Smooth muscle cell (in vitro differentiated cells): ENCODE results near the gene NADSYN1. TPM values are rescaled to one million over a fixed set of nuclear protein-coding genes. Genes with fewer than 3 reads are reported as not detected.

Source experiments
- DNase-seq: peaks from one replicate; lab custom pipeline; 2025; ENCODE audit not compliant: unreplicated experiment; lab: John Stamatoyannopoulos, UW
- H2AFZ ChIP-seq: fragments of 200-600 bp; sonication (generic); 2 replicates; pipeline ENCODE4 v1.6.0; 2016; ENCODE audit warnings: antibody characterized with exemption, low read depth, mild to moderate bottlenecking
- H3F3A ChIP-seq: fragments of 200-600 bp; sonication (generic); 2 replicates; pipeline ENCODE4 v1.6.0; 2017; ENCODE audit warnings: antibody characterized with exemption, low read depth
- H3K27ac ChIP-seq: fragments of 200-600 bp; sonication (generic); 2 replicates; pipeline ENCODE4 v1.5.1; 2016; ENCODE audit warnings: low read depth, mild to moderate bottlenecking
- H3K27me3 ChIP-seq: fragments of 200-600 bp; sonication (generic); 2 replicates; pipeline ENCODE4 v1.6.1; 2016; ENCODE audit warnings: low read depth, mild to moderate bottlenecking
- H3K36me3 ChIP-seq: fragments of 200-600 bp; sonication (generic); 2 replicates; pipeline ENCODE4 v1.5.1; 2016; ENCODE audit warnings: low read depth
- H3K4me1 ChIP-seq: fragments of 200-600 bp; sonication (generic); 2 replicates; pipeline ENCODE4 v1.5.1; 2016; ENCODE audit warnings: low read depth
- H3K4me2 ChIP-seq: fragments of 200-600 bp; sonication (generic); 2 replicates; pipeline ENCODE4 v1.6.0; 2016; ENCODE audit warnings: mild to moderate bottlenecking
- H3K4me3 ChIP-seq: fragments of 200-600 bp; sonication (generic); 2 replicates; pipeline ENCODE4 v1.5.1; 2016; ENCODE audit warnings: mild to moderate bottlenecking
- H3K79me2 ChIP-seq: fragments of 200-600 bp; sonication (generic); 2 replicates; pipeline ENCODE4 v1.6.0; 2016; ENCODE audit warnings: low read depth, mild to moderate bottlenecking
- H3K9ac ChIP-seq: fragments of 200-600 bp; sonication (generic); 2 replicates; pipeline ENCODE4 v1.6.0; 2016; ENCODE audit warnings: low read depth
- H3K9me3 ChIP-seq: fragments of 200-600 bp; sonication (generic); replicated peaks from 2 replicates; pipeline ENCODE4 v1.5.1; 2016; ENCODE audit warnings: low read depth
- H4K20me1 ChIP-seq: fragments of 200-600 bp; sonication (generic); 2 replicates; pipeline ENCODE4 v1.6.0; 2016; ENCODE audit warnings: low read depth
- CTCF ChIP-seq: fragments of 200-600 bp; sonication (generic); IDR thresholded peaks from 2 replicates; pipeline ENCODE4 v1.5.1; 2017; ENCODE audit warnings: borderline replicate concordance, mild to moderate bottlenecking, antibody characterized with exemption; ENCODE audit not compliant: insufficient read depth, poor library complexity, severe bottlenecking
- whole genome bisulfite sequencing: methylation state at CpG from one replicate; pipeline ENCODE4 v1.1.7; 2016; ENCODE audit warnings: low lambda C conversion rate; 5-methylcytosine and 5-hydroxymethylcytosine counted together
- polyA plus RNA-seq: library from polyadenylated mRNA; unstranded; fragments of >200 nt; fragmentation: Nextera tagmentation; extraction: Ambion mirVana; gene quantifications from 2 replicates; pipeline ENCODE4 v1.2.1, GENCODE V29; 2016
- total RNA-seq: library from RNA; depleted of rRNA; stranded (reverse); fragments of >200 nt; gene quantifications from 2 replicates; pipeline ENCODE4 v1.2.3, GENCODE V29; 2014

Gene NADSYN1
- total and polyA plus RNA-seq, 2 experiments from 2014 or later: 30.2 to 33.8 TPM

- no peak for TF ChIP-seq CTCF
- no peaks in the 10 kb centered on the region for H4K20me1 ChIP-seq
- H3K79me2 ChIP-seq: no peaks in the 10 kb centered on the region
- no peaks in the 10 kb centered on the region for H3K9me3 ChIP-seq
- DNase-seq: no peak
- 94% methylated on average over 17 of the region's 19 CpGs for WGBS
- no peaks in the 10 kb centered on the region for H3K4me1 ChIP-seq
- H3K36me3 ChIP-seq: no peaks in the 10 kb centered on the region
- H3K4me3 ChIP-seq: no peak overlapping the region
- H3K9ac ChIP-seq: no peak overlapping the region
- no peak overlapping the region for H3K4me2 ChIP-seq
- H2AFZ ChIP-seq: no peak overlapping the region
- no peaks in the 10 kb centered on the region for H3F3A ChIP-seq
- no peak overlapping the region for H3K27ac ChIP-seq
- H3K27me3 ChIP-seq: no peaks in the 10 kb centered on the region
Observed at GRCh38 chr11:71491531-71491930, 38.5 kb downstream of the NADSYN1 start.

- H3K4me1 ChIP-seq: no peaks in the 10 kb centered on the region
- TF ChIP-seq CTCF: no peak
- H2AFZ ChIP-seq: no peak overlapping the region
- H3K9me3 ChIP-seq: no peaks in the 10 kb centered on the region
- H3K36me3 ChIP-seq: no peaks in the 10 kb centered on the region
- H3K27ac ChIP-seq: no peak overlapping the region
- H3K27me3 ChIP-seq: no peaks in the 10 kb centered on the region
- no peaks in the 10 kb centered on the region for H3K79me2 ChIP-seq
- H4K20me1 ChIP-seq: no peaks in the 10 kb centered on the region
- H3F3A ChIP-seq: no peaks in the 10 kb centered on the region
- no peak overlapping the region for H3K4me2 ChIP-seq
- DNase-seq: no peak
- WGBS: 93% methylated on average over 9 of the region's 9 CpGs
- no peak overlapping the region for H3K9ac ChIP-seq
- H3K4me3 ChIP-seq: no peak overlapping the region
Observed at GRCh38 chr11:71491940-71492339, 38.9 kb downstream of the NADSYN1 start.

GRCh38 chr11:71495286-71496230 lies 42.6 kb downstream of the NADSYN1 start:
- WGBS: 98% methylated on average over 20 of the region's 20 CpGs

More at GRCh38 chr11:71495286-71496230, 42.6 kb downstream of the NADSYN1 start:
- Histone ChIP-seq H3K36me3 (peaks cover 10% of the 10 kb centered on the region), H2AFZ (no peak overlapping the region), H4K20me1 (no peaks in the 10 kb centered on the region), H3K79me2 (no peaks in the 10 kb centered on the region), H3K4me2 (no peak overlapping the region), H3K27me3 (no peaks in the 10 kb centered on the region), H3K4me3 (no peak overlapping the region), H3K9ac (no peak overlapping the region), H3F3A (no peaks in the 10 kb centered on the region), H3K27ac (no peak overlapping the region), H3K9me3 (no peaks in the 10 kb centered on the region), H3K4me1 (no peaks in the 10 kb centered on the region)
- DNase-seq: no peak
- TF ChIP-seq CTCF: no peak
